22Rv1 (cell line): ENCODE data around the gene PKIG.

Experiments
- ZFX ChIP-seq: fragments of 450-650 bp; IDR thresholded peaks from 2 replicates; pipeline ENCODE4 v1.6.1; 2017; ENCODE audit warnings: antibody characterized with exemption, borderline replicate concordance
- TF ChIP-seq, protein P1 (sequence below): fragments of 450-650 bp; IDR thresholded peaks from 2 replicates; pipeline ENCODE4 v1.5.1; 2017; ENCODE audit warnings: mild to moderate bottlenecking

DNA sequence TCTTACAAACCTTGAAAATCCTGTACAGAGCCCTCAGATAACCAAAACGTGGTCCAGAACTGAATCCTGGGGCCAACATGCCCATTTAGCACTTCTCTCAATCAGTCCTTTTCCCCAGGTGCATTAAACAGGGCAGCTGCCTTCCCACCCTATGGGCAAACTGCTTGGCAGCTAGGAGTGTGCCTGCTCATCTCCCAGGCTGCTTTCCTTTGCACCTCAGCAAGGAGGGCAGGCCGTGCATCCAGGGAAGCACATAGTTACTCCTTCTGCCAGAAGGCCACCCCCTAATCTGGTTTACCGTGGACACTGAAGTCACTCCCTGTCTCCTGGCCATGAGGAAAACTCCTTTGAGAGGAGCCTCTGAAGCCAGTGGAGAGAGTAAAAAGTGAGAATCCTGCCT is 10.0 kb downstream of the PKIG start:
- TF ChIP-seq, protein P1, sequence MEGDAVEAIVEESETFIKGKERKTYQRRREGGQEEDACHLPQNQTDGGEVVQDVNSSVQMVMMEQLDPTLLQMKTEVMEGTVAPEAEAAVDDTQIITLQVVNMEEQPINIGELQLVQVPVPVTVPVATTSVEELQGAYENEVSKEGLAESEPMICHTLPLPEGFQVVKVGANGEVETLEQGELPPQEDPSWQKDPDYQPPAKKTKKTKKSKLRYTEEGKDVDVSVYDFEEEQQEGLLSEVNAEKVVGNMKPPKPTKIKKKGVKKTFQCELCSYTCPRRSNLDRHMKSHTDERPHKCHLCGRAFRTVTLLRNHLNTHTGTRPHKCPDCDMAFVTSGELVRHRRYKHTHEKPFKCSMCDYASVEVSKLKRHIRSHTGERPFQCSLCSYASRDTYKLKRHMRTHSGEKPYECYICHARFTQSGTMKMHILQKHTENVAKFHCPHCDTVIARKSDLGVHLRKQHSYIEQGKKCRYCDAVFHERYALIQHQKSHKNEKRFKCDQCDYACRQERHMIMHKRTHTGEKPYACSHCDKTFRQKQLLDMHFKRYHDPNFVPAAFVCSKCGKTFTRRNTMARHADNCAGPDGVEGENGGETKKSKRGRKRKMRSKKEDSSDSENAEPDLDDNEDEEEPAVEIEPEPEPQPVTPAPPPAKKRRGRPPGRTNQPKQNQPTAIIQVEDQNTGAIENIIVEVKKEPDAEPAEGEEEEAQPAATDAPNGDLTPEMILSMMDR = no peak
- no peak for TF ChIP-seq ZFX
